ENCODE measurements around the gene GID8. TPM values are rescaled to one million over a fixed set of nuclear protein-coding genes. Genes with fewer than 3 reads are reported as not detected.

The GID8 gene
- total and polyA plus RNA-seq, 2 of the 4 experiments (the other 2 are of a cell fraction) = 21.5 to 33.9 TPM

- WGBS, 2 experiments (ENCODE audit: extremely low coverage in 2 of 2, insufficient read length in 1 of 2) = 100% methylated on average over 8 of the region's 17 CpGs; no CpG with 5 or more reads in 1 of the 2 experiments
- DNase-seq (no peak), ATAC-seq (ENCODE audit: low read depth) (no peak)
- no TSS peak for BruUV-seq (replicated peaks)
- peaks cover 21% of the 10 kb centered on the region for H4K20me1 ChIP-seq (ENCODE audit: insufficient read depth, low read length)
- CTCF ChIA-PET = no interaction called here
- POLR2A ChIA-PET (ENCODE audit: unreplicated experiment) = no interaction called here
- peaks cover 61% of the 10 kb centered on the region for H3K36me3 ChIP-seq (ENCODE audit: control insufficient read depth, insufficient read depth, low read length)
- H3K9ac ChIP-seq (ENCODE audit: low read depth, low read length) = no peak overlapping the region
- no peak overlapping the region for H2BK15ac ChIP-seq (ENCODE audit: low read depth, low read length)
- no peak overlapping the region for H2BK20ac ChIP-seq (ENCODE audit: low read depth, low read length)
- no peak overlapping the region for H2AK9ac ChIP-seq (replicated peaks; ENCODE audit: low read depth, low read length, poor library complexity)
- H4K91ac ChIP-seq (ENCODE audit: insufficient read depth, low read depth, low read length) = no peak overlapping the region
- peaks cover 8% of the 10 kb centered on the region; the same call in 1 of the 2 replicates for H3K9me1 ChIP-seq (ENCODE audit: insufficient read depth, low read length)
- no peak overlapping the region for H2BK5ac ChIP-seq (ENCODE audit: low read depth, low read length, poor library complexity, severe bottlenecking)
- peaks cover 20 to 54% of the 10 kb centered on the region in 2 experiments for H3K79me1 ChIP-seq (ENCODE audit: low read depth in 1 of 2, low read length in 2 of 2)
- no peak overlapping the region for H3K4me2 ChIP-seq (ENCODE audit: low read depth, low read length)
- no peak overlapping the region for H3K18ac ChIP-seq (ENCODE audit: low read depth, low read length)
- dilution Hi-C loops (cut with HindIII; ENCODE audit: low sequenced_read_pairs, unreplicated experiment) (no loop called here), in situ Hi-C loops (cut with MboI; ENCODE audit: low sequenced_read_pairs) (no loop called here), intact Hi-C loops (cut with micrococcal nuclease) (no loop called here)
- H3K4me3 ChIP-seq (ENCODE audit: insufficient read depth, low read depth, low read length) = no peak overlapping the region
- H2AK5ac ChIP-seq (ENCODE audit: low read depth, low read length) = no peak overlapping the region
- no peak overlapping the region for H3K56ac ChIP-seq (ENCODE audit: extremely low read depth, insufficient read depth, low read length)
- H2BK120ac ChIP-seq (ENCODE audit: low read depth, low read length) = no peak overlapping the region
- H4K8ac ChIP-seq (ENCODE audit: low read depth in 2 of 2, low read length in 2 of 2) = no peak overlapping the region
- no peak overlapping the region for H3K4ac ChIP-seq (ENCODE audit: low read depth, low read length)
- H2AFZ ChIP-seq (replicated peaks; ENCODE audit: low read length, poor library complexity) = peak overlapping the region; percentile 16
- no peaks in the 10 kb centered on the region for H3K4me1 ChIP-seq (ENCODE audit: control insufficient read depth, insufficient read depth, low read length)
- no peak overlapping the region for H3K14ac ChIP-seq (replicated peaks; ENCODE audit: low read depth, low read length)
- no peak for TF ChIP-seq MAZ (IDR thresholded peaks at IDR 0.05; ENCODE audit: borderline replicate concordance, low read depth, low read length)
- TF ChIP-seq, protein P1, sequence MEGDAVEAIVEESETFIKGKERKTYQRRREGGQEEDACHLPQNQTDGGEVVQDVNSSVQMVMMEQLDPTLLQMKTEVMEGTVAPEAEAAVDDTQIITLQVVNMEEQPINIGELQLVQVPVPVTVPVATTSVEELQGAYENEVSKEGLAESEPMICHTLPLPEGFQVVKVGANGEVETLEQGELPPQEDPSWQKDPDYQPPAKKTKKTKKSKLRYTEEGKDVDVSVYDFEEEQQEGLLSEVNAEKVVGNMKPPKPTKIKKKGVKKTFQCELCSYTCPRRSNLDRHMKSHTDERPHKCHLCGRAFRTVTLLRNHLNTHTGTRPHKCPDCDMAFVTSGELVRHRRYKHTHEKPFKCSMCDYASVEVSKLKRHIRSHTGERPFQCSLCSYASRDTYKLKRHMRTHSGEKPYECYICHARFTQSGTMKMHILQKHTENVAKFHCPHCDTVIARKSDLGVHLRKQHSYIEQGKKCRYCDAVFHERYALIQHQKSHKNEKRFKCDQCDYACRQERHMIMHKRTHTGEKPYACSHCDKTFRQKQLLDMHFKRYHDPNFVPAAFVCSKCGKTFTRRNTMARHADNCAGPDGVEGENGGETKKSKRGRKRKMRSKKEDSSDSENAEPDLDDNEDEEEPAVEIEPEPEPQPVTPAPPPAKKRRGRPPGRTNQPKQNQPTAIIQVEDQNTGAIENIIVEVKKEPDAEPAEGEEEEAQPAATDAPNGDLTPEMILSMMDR (conservative IDR thresholded peaks at IDR 0.05; ENCODE audit: low read depth, low read length) = no peak
- TF ChIP-seq USF2 (IDR thresholded peaks at IDR 0.05; ENCODE audit: low read depth, low read length) = no peak
- TF ChIP-seq RCOR1 (IDR thresholded peaks at IDR 0.05; ENCODE audit: insufficient replicate concordance, low read length) = no peak
- no peak for TF ChIP-seq FOS (IDR thresholded peaks at IDR 0.05; ENCODE audit: low read depth, low read length)
- H3K27ac ChIP-seq (ENCODE audit: insufficient read depth, low read length) = no peak overlapping the region
- H3K23ac ChIP-seq (ENCODE audit: low read depth, low read length) = no peak overlapping the region
- H3K27me3 ChIP-seq (ENCODE audit: control insufficient read depth, insufficient read depth, low read length) = no peaks in the 10 kb centered on the region
- H3K9me3 ChIP-seq (ENCODE audit: control insufficient read depth, insufficient read depth, low read length) = peaks cover 2% of the 10 kb centered on the region; the same call in 1 of the 2 replicates
- H4K5ac ChIP-seq (ENCODE audit: low read depth, low read length) = no peak overlapping the region
Observed at GRCh38 chr20:62947532-62948300, 9.8 kb downstream of the GID8 start.

All from IMR-90 (cell line).